ENCODE measurements around the gene YES1. TPM values are rescaled to one million over a fixed set of nuclear protein-coding genes. Genes with fewer than 3 reads are reported as not detected.
A peak's percentile ranks its signal among the peaks of the same experiment; 100 is the strongest.
"Not testable (repeated sequence)": the region's sequence is repeated elsewhere in the genome, so short reads cannot be mapped to it uniquely, and the experiment has no call there.

The YES1 gene
- total RNA-seq, 5 donors from 2014 or later (not counting 1 experiment from before 2014, with no cell fraction given) = 7.4 to 16.3 (median 8.2) TPM

- Mint-ChIP-seq H3K4me1 (peaks cover 79 to 83% (median 79%) of the 10 kb centered on the region in 3 donors), H3K36me3 (no peaks in the 10 kb centered on the region), H3K27me3 (peaks cover 0 to 2% of the 10 kb centered on the region in 2 donors), H3K4me3 (peak overlapping the region; percentile 86 to 95 (median 92)), H3K9me3 (no peaks in the 10 kb centered on the region), H3K27ac (peak overlapping the region; percentile 73 to 76)
- Histone ChIP-seq H3K4me3 (ENCODE audit: control insufficient read depth in 1 of 2, extremely low read depth in 1 of 2, low read length in 1 of 2) (no peak overlapping the region), H3K27me3 (replicated peaks in 1 of 2; ENCODE audit: control insufficient read depth in 2 of 2, extremely low read depth in 1 of 2, insufficient read depth in 2 of 2, low read length in 1 of 2) (peaks cover 0 to 4% of the 10 kb centered on the region in 2 experiments), H3K9me3 (no peaks in the 10 kb centered on the region), H3K36me3 (ENCODE audit: control insufficient read depth in 2 of 2, extremely low read depth in 1 of 2, insufficient read depth in 1 of 2, low read length in 1 of 2) (no peaks in the 10 kb centered on the region), H3K4me1 (ENCODE audit: control insufficient read depth in 1 of 2, extremely low read depth in 1 of 2, insufficient read depth in 2 of 2, low read length in 2 of 2) (peaks cover 44 to 63% of the 10 kb centered on the region in 2 experiments), H3K27ac (ENCODE audit: low read length) (peak overlapping the region; percentile 5)
- ATAC-seq (replicated peaks in 1 of 4) (no peak), DNase-seq (peak in 1 of 35 experiments; percentile 41)
- CTCF ChIA-PET = interaction anchor here in 1 of 2 donors (0.9 to 2.5 kb wide), 6 partner anchors 20 to 97 kb away, joined by 3 to 9 read pairs (median 4); no protein-coding TSS in a partner anchor
- POLR2A ChIA-PET = interaction anchor here in 1 of 2 donors (0.8 kb wide), 1 partner anchor 20 kb away, joined by 5 read pairs; no protein-coding TSS in a partner anchor
- no CpG with 5 or more reads among the region's 6 CpGs for WGBS (ENCODE audit: insufficient coverage)
These were observed 1.9 kb downstream of the YES1 start for GRCh38 chr18:809985-810642.

DNA sequence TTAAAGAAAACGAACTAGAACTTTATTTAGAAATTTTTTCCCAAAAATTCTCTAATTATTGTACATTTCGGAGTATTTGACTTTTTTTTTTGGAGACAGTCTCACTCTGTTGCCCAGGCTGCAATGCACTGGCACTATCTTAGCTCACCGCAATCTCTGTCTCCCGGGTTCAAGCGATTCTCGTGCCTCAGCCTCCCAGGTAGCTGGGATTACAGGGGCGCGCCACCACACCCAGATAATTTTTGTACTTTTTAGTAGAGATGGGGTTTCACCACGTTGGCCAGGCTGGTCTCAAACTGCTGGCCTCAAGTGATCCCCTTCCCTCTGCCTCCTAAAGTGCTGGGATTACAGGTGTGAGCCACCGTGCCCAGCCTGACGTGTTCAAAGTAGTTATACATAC is 2.8 kb downstream of the YES1 start:
- H3K36me3 Mint-ChIP-seq; H3K27ac ChIP-seq (ENCODE audit: low read length); H3K9me3 Mint-ChIP-seq; H3K9me3 ChIP-seq; DNase-seq; ATAC-seq (replicated peaks in 1 of 4); H3K36me3 ChIP-seq (ENCODE audit: control insufficient read depth in 2 of 2, extremely low read depth in 1 of 2, insufficient read depth in 1 of 2, low read length in 1 of 2); H3K4me3 ChIP-seq (ENCODE audit: control insufficient read depth in 1 of 2, extremely low read depth in 1 of 2, low read length in 1 of 2); H3K27me3 ChIP-seq (replicated peaks in 1 of 2; ENCODE audit: control insufficient read depth in 2 of 2, extremely low read depth in 1 of 2, insufficient read depth in 2 of 2, low read length in 1 of 2); H3K27me3 Mint-ChIP-seq: not testable (repeated sequence)
- ChIA-PET CTCF (interaction anchor here in 1 of 2 donors (1.1 to 2.5 kb wide), 3 partner anchors 21 to 30 kb away, joined by 4 to 9 read pairs (median 5); no protein-coding TSS in a partner anchor), POLR2A (interaction anchor here in 1 of 2 donors (0.8 kb wide), 1 partner anchor 21 kb away, joined by 5 read pairs; no protein-coding TSS in a partner anchor)
- H3K4me3 Mint-ChIP-seq = peak overlapping the region in 1 of 3 donors; percentile 95
- H3K4me1 Mint-ChIP-seq = peaks cover 76 to 79% (median 76%) of the 10 kb centered on the region in 3 donors
- 98% methylated on average over 6 of the region's 11 CpGs for WGBS (ENCODE audit: insufficient coverage)
- peaks cover 36 to 57% of the 10 kb centered on the region in 2 experiments for H3K4me1 ChIP-seq (ENCODE audit: control insufficient read depth in 1 of 2, extremely low read depth in 1 of 2, insufficient read depth in 2 of 2, low read length in 2 of 2)
- peak overlapping the region; percentile 73 to 76 for H3K27ac Mint-ChIP-seq

DNA sequence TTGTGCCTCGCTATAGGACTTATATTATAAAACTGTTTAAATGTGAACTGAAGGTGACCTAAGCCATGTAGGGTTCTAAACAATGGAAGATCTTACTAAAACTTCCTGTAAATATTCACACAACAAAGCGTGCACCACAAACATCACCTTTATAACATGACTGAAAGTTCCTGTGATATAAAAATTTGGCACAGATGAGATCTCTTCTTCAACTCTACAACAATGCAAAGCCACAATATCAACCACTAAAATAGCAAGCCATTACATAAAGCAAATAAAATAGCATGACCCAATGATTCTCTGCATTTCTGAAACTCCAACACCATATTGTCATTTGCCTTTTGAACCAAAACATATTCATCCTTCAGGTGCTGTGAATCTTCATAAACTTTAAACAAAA is 3.5 kb downstream of the YES1 start:
- Histone ChIP-seq H3K4me1 (ENCODE audit: control insufficient read depth in 1 of 2, extremely low read depth in 1 of 2, insufficient read depth in 2 of 2, low read length in 2 of 2) (peaks cover 31 to 52% of the 10 kb centered on the region in 2 experiments), H3K27me3 (replicated peaks in 1 of 2; ENCODE audit: control insufficient read depth in 2 of 2, extremely low read depth in 1 of 2, insufficient read depth in 2 of 2, low read length in 1 of 2) (peaks cover 0 to 4% of the 10 kb centered on the region in 2 experiments), H3K9me3 (no peaks in the 10 kb centered on the region), H3K4me3 (ENCODE audit: control insufficient read depth in 1 of 2, extremely low read depth in 1 of 2, low read length in 1 of 2) (no peak overlapping the region), H3K27ac (ENCODE audit: low read length) (peak overlapping the region; percentile 45), H3K36me3 (ENCODE audit: control insufficient read depth in 2 of 2, extremely low read depth in 1 of 2, insufficient read depth in 1 of 2, low read length in 1 of 2) (no peaks in the 10 kb centered on the region)
- peak overlapping the region; percentile 47 to 54 for H3K27ac Mint-ChIP-seq
- H3K27me3 Mint-ChIP-seq = peaks cover 0 to 2% of the 10 kb centered on the region in 2 donors
- H3K36me3 Mint-ChIP-seq = no peaks in the 10 kb centered on the region
- DNase-seq (peak in 1 of 35 experiments; percentile 34), ATAC-seq (replicated peaks in 1 of 4) (no peak)
- peaks cover 71 to 77% (median 74%) of the 10 kb centered on the region in 3 donors for H3K4me1 Mint-ChIP-seq
- H3K9me3 Mint-ChIP-seq = no peaks in the 10 kb centered on the region
- peak overlapping the region in 2 of 3 donors; percentile 30 to 34 for H3K4me3 Mint-ChIP-seq
- WGBS (ENCODE audit: insufficient coverage) = no CpG with 5 or more reads among the region's 2 CpGs
- ChIA-PET CTCF (interaction anchor here (0.9 to 1.7 kb wide), 4 partner anchors 23 to 66 kb away, joined by 4 to 13 read pairs (median 5); no protein-coding TSS in a partner anchor), POLR2A (no interaction called here)

GRCh38 chr18:808086-808485 is 4.0 kb downstream of the YES1 start:
- Histone ChIP-seq H3K4me1 (ENCODE audit: control insufficient read depth in 1 of 2, extremely low read depth in 1 of 2, insufficient read depth in 2 of 2, low read length in 2 of 2) (peaks cover 28 to 49% of the 10 kb centered on the region in 2 experiments), H3K4me3 (ENCODE audit: control insufficient read depth in 1 of 2, extremely low read depth in 1 of 2, low read length in 1 of 2) (no peak overlapping the region), H3K27me3 (replicated peaks in 1 of 2; ENCODE audit: control insufficient read depth in 2 of 2, extremely low read depth in 1 of 2, insufficient read depth in 2 of 2, low read length in 1 of 2) (peaks cover 0 to 4% of the 10 kb centered on the region in 2 experiments), H3K9me3 (no peaks in the 10 kb centered on the region), H3K36me3 (ENCODE audit: control insufficient read depth in 2 of 2, extremely low read depth in 1 of 2, insufficient read depth in 1 of 2, low read length in 1 of 2) (no peaks in the 10 kb centered on the region), H3K27ac (ENCODE audit: low read length) (peak overlapping the region; percentile 45)
- POLR2A ChIA-PET = interaction anchor here (0.9 kb wide), 2 partner anchors 18 to 69 kb away, joined by 3 read pairs; no protein-coding TSS in a partner anchor
- Mint-ChIP-seq H3K9me3 (no peaks in the 10 kb centered on the region), H3K27ac (peak overlapping the region; percentile 47 to 54), H3K4me1 (peaks cover 71 to 77% (median 74%) of the 10 kb centered on the region in 3 donors), H3K27me3 (peaks cover 0 to 2% of the 10 kb centered on the region in 2 donors), H3K4me3 (peak overlapping the region in 2 of 3 donors; percentile 30 to 34), H3K36me3 (no peaks in the 10 kb centered on the region)
- CTCF ChIA-PET = interaction anchor here (0.9 to 1.7 kb wide), 3 partner anchors 23 to 66 kb away, joined by 4 to 13 read pairs (median 5); no protein-coding TSS in a partner anchor
- ATAC-seq (replicated peaks in 1 of 4) (no peak), DNase-seq (no peak)
- WGBS (ENCODE audit: insufficient coverage) = 52% methylated on average over 4 of the region's 5 CpGs

- Histone ChIP-seq H3K9me3 (no peaks in the 10 kb centered on the region), H3K27me3 (replicated peaks in 1 of 2; ENCODE audit: control insufficient read depth in 2 of 2, extremely low read depth in 1 of 2, insufficient read depth in 2 of 2, low read length in 1 of 2) (no peaks in the 10 kb centered on the region), H3K4me1 (ENCODE audit: control insufficient read depth in 1 of 2, extremely low read depth in 1 of 2, insufficient read depth in 2 of 2, low read length in 2 of 2) (peaks cover 19 to 50% of the 10 kb centered on the region in 2 experiments), H3K36me3 (ENCODE audit: control insufficient read depth in 2 of 2, extremely low read depth in 1 of 2, insufficient read depth in 1 of 2, low read length in 1 of 2) (no peaks in the 10 kb centered on the region), H3K4me3 (ENCODE audit: control insufficient read depth in 1 of 2, extremely low read depth in 1 of 2, low read length in 1 of 2) (no peak overlapping the region), H3K27ac (ENCODE audit: low read length) (peak overlapping the region; percentile 21)
- Mint-ChIP-seq H3K4me1 (peaks cover 69 to 87% (median 73%) of the 10 kb centered on the region in 3 donors), H3K4me3 (peak overlapping the region; percentile 47 to 64 (median 57)), H3K27ac (peak overlapping the region; percentile 47 to 81), H3K9me3 (no peaks in the 10 kb centered on the region), H3K27me3 (peaks cover 0 to 2% of the 10 kb centered on the region in 2 donors), H3K36me3 (no peaks in the 10 kb centered on the region)
- WGBS (ENCODE audit: insufficient coverage) = no CpG with 5 or more reads among the region's 2 CpGs
- no peak for DNase-seq
- ChIA-PET POLR2A (no interaction called here), CTCF (interaction anchor here in 1 of 2 donors (0.6 to 1.0 kb wide), 2 partner anchors 9 to 25 kb away, joined by 3 to 4 read pairs; no protein-coding TSS in a partner anchor)
- peak in 1 of 4 experiments; percentile 7 for ATAC-seq (replicated peaks in 1 of 4)
These were observed 6.3 kb downstream of the YES1 start for GRCh38 chr18:805755-806110.

Measured in T-cell (primary cell).